SK-MEL-5 (cell line): ENCODE results near the gene DNASE1L3. TPM values are rescaled to one million over a fixed set of nuclear protein-coding genes. Genes with fewer than 3 reads are reported as not detected.

Experiments used
- DNase-seq: peaks from one replicate; pipeline ENCODE4 v3.0.0-alpha.2; 2016; ENCODE audit warnings: low read depth, low spot score
- in situ Hi-C: cut with HindIII; loops from 2 replicates; pipeline ENCODE4 v1.10.0; 2016; ENCODE audit warnings: low sequenced_read_pairs, high pct_unique_total_duplicates, low pct_unique_long_range_greater_than_20kb
- total RNA-seq: library from RNA; depleted of rRNA; stranded (reverse); fragments of >200 nt; shearing (Covaris generic); gene quantifications from 2 replicates; pipeline ENCODE4 v1.2.3, GENCODE V29; 2014

DNASE1L3 gene
- total RNA-seq, 1 experiment from 2014 or later, result 1.3 TPM

GRCh38 chr3:58189691-58190090 is 21.1 kb downstream of the DNASE1L3 start:
- in situ Hi-C loops, result no loop called here
- DNase-seq, result no peak

GRCh38 chr3:58188921-58189451 is 21.8 kb downstream of the DNASE1L3 start:
- DNase-seq, result no peak
- in situ Hi-C loops, result no loop called here

- in situ Hi-C loops, result no loop called here
- no peak for DNase-seq
Observed at GRCh38 chr3:58188173-58188564, 22.6 kb downstream of the DNASE1L3 start.

GRCh38 chr3:58184982-58185360 is 25.8 kb downstream of the DNASE1L3 start:
- in situ Hi-C loops, result no loop called here
- DNase-seq, result no peak

GRCh38 chr3:58184309-58184981 is 26.3 kb downstream of the DNASE1L3 start:
- in situ Hi-C loops, result no loop called here
- DNase-seq, result no peak

GRCh38 chr3:58183891-58184290 is 26.9 kb downstream of the DNASE1L3 start:
- DNase-seq, result no peak
- in situ Hi-C loops, result no loop called here

GRCh38 chr3:58183221-58183620 is 27.6 kb downstream of the DNASE1L3 start:
- in situ Hi-C loops, result no loop called here

GRCh38 chr3:58180940-58181587 is 29.7 kb downstream of the DNASE1L3 start:
- in situ Hi-C loops, result no loop called here
- no peak for DNase-seq

More at GRCh38 chr3:58183221-58183620, 27.6 kb downstream of the DNASE1L3 start:
- DNase-seq, result no peak

GRCh38 chr3:58180099-58180880 is 30.5 kb downstream of the DNASE1L3 start:
- in situ Hi-C loops, result no loop called here
- DNase-seq, result no peak

GRCh38 chr3:58179235-58180098 is 31.3 kb downstream of the DNASE1L3 start:
- no peak for DNase-seq
- in situ Hi-C loops, result no loop called here

- in situ Hi-C loops, result no loop called here
Observed at GRCh38 chr3:58178528-58179234, 32.1 kb downstream of the DNASE1L3 start.

GRCh38 chr3:58177747-58178527 is 32.8 kb downstream of the DNASE1L3 start:
- in situ Hi-C loops, result no loop called here

More at GRCh38 chr3:58178528-58179234, 32.1 kb downstream of the DNASE1L3 start:
- DNase-seq, result no peak

GRCh38 chr3:58176827-58177489 is 33.8 kb downstream of the DNASE1L3 start:
- in situ Hi-C loops, result no loop called here
- DNase-seq, result no peak

More at GRCh38 chr3:58177747-58178527, 32.8 kb downstream of the DNASE1L3 start:
- DNase-seq, result peak; percentile 77

- DNase-seq, result no peak
- in situ Hi-C loops, result no loop called here
Observed at GRCh38 chr3:58176185-58176530, 34.6 kb downstream of the DNASE1L3 start.

GRCh38 chr3:58175437-58176184 is 35.2 kb downstream of the DNASE1L3 start:
- in situ Hi-C loops, result no loop called here

More at GRCh38 chr3:58175437-58176184, 35.2 kb downstream of the DNASE1L3 start:
- DNase-seq, result peak; percentile 10
